Measurements from ENCODE around the gene MAP3K7CL.

DNA sequence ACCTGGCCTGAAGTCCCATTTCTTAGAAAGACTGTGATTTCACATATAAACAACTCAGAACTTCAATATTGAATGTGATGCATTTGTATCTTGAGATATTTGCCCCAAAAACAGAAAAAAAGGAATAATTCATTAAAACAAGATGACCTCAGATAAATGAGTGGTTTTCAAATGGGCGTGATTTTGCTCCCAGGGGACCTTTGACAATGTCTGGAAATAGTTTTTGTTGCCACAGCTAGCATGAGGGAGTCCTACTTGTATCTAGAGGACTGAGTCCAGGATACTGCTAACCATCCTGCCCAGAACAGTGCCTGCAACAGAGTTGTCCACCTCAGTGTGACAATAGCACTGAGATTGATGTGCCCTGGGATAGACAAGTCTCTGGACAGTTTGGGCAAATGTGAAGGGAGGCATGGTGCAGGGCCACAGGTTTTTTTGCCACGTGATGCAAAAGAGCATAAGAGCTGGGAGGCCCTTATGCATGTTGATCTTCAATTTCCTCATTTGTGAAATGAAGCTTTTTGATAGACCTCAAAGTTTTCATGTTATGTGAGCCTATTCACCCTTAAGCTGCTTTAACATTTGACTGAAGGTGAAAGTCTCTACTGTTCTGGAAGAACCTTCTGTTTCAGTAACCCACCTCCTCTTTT, 46.2 kb downstream of the MAP3K7CL start:
- TF ChIP-seq, protein P1, sequence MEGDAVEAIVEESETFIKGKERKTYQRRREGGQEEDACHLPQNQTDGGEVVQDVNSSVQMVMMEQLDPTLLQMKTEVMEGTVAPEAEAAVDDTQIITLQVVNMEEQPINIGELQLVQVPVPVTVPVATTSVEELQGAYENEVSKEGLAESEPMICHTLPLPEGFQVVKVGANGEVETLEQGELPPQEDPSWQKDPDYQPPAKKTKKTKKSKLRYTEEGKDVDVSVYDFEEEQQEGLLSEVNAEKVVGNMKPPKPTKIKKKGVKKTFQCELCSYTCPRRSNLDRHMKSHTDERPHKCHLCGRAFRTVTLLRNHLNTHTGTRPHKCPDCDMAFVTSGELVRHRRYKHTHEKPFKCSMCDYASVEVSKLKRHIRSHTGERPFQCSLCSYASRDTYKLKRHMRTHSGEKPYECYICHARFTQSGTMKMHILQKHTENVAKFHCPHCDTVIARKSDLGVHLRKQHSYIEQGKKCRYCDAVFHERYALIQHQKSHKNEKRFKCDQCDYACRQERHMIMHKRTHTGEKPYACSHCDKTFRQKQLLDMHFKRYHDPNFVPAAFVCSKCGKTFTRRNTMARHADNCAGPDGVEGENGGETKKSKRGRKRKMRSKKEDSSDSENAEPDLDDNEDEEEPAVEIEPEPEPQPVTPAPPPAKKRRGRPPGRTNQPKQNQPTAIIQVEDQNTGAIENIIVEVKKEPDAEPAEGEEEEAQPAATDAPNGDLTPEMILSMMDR (IDR thresholded peaks at IDR 0.05; ENCODE audit: low read depth, low read length) = no peak
- no peak for TF ChIP-seq POLR2A (IDR thresholded peaks at IDR 0.05; ENCODE audit: extremely low read depth, insufficient read length)
- no peak for TF ChIP-seq MYC (IDR thresholded peaks at IDR 0.05; ENCODE audit: low read depth, low read length)

Measured in NB4 (cell line).